Mammary epithelial cell (primary cell): ENCODE results near the gene CIAO3.

Source experiments
- EZH2 ChIP-seq: IDR thresholded peaks from 2 replicates; pipeline ENCODE4 v1.6.1; 2012; ENCODE audit warnings: low read length, inconsistent platforms, borderline replicate concordance
- TF ChIP-seq, protein P1 (sequence below), 2 donors: IDR thresholded peaks in 1 of 2; conservative IDR thresholded peaks in 1 of 2; 2 replicates each; pipeline ENCODE4 v1.5.1; 2011 to 2012; ENCODE audit warnings: inconsistent platforms in 2 of 2, low read length in 2 of 2, mild to moderate bottlenecking in 2 of 2, control low read depth in 1 of 2, low read depth in 1 of 2; ENCODE audit not compliant: insufficient read depth in 1 of 2; ENCODE audit errors: extremely low read depth in 1 of 2

DNA sequence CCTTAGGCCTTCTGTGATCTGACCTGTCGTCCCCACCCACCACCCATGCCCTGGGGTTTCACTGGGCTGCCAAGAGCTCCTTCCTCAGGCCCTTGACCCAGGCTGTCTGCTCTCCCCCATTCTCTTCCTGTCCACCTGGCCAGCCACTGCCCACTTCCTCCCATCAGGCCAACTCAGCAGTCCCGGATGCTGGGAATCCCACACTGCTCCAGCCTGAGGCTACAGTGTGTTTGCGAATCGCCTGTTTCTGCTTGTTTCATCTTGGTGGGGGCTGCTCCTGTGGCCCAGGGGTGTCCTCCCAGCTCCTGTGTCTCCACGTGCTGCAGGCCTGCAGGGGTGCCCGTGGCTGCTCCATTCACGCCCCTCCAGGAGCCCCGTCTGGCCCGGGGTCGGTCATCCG, 26.7 kb downstream of the CIAO3 start:
- TF ChIP-seq, protein P1, sequence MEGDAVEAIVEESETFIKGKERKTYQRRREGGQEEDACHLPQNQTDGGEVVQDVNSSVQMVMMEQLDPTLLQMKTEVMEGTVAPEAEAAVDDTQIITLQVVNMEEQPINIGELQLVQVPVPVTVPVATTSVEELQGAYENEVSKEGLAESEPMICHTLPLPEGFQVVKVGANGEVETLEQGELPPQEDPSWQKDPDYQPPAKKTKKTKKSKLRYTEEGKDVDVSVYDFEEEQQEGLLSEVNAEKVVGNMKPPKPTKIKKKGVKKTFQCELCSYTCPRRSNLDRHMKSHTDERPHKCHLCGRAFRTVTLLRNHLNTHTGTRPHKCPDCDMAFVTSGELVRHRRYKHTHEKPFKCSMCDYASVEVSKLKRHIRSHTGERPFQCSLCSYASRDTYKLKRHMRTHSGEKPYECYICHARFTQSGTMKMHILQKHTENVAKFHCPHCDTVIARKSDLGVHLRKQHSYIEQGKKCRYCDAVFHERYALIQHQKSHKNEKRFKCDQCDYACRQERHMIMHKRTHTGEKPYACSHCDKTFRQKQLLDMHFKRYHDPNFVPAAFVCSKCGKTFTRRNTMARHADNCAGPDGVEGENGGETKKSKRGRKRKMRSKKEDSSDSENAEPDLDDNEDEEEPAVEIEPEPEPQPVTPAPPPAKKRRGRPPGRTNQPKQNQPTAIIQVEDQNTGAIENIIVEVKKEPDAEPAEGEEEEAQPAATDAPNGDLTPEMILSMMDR (conservative IDR thresholded peaks at IDR 0.05 in 1 of 2, IDR thresholded peaks at IDR 0.05 in 1 of 2; ENCODE audit: extremely low read depth in 1 of 2, insufficient read depth in 1 of 2, low read depth in 1 of 2, low read length in 2 of 2), result no peak
- TF ChIP-seq EZH2, result no peak
